Neural cell (in vitro differentiated cells): ENCODE measurements around the gene ANGPTL5. TPM values are rescaled to one million over a fixed set of nuclear protein-coding genes. Genes with fewer than 3 reads are reported as not detected.

Experiments used
- H2AFZ ChIP-seq: fragments of 200-600, 300-800 bp; sonication (generic), shearing (Covaris generic); 2 replicates; pipeline ENCODE4 v1.6.0; 2014; ENCODE audit warnings: low read depth, mild to moderate bottlenecking, antibody characterized with exemption, low read length, moderate library complexity
- H3F3A ChIP-seq: fragments of 200-600 bp; shearing (Covaris generic); 2 replicates; pipeline ENCODE4 v1.6.1; 2016; ENCODE audit warnings: mild to moderate bottlenecking, moderate library complexity, mixed read lengths, antibody characterized with exemption, low read length; ENCODE audit not compliant: insufficient read depth, poor library complexity, severe bottlenecking
- H3K27ac ChIP-seq: fragments of 200-600, 300-800 bp; sonication (generic), shearing (Covaris generic); 2 replicates; pipeline ENCODE4 v1.5.1; 2014; ENCODE audit warnings: mild to moderate bottlenecking, low read length, moderate library complexity
- H3K27me3 ChIP-seq: fragments of 300-800, 200-600 bp; sonication (generic), shearing (Covaris generic); 2 replicates; pipeline ENCODE4 v1.6.0; 2014; ENCODE audit warnings: mild to moderate bottlenecking, low read depth, low read length, moderate library complexity; ENCODE audit not compliant: insufficient read depth
- H3K36me3 ChIP-seq: fragments of 300-800, 200-600 bp; sonication (generic), shearing (Covaris generic); 2 replicates; pipeline ENCODE4 v1.5.1; 2014; ENCODE audit warnings: mild to moderate bottlenecking, antibody characterized with exemption, low read length, moderate library complexity; ENCODE audit not compliant: insufficient read depth
- H3K4me2 ChIP-seq: fragments of 300-800, 200-600 bp; sonication (generic), shearing (Covaris generic); 2 replicates; pipeline ENCODE4 v1.6.0; 2014; ENCODE audit warnings: mild to moderate bottlenecking, low read length
- H3K4me3 ChIP-seq: fragments of 300-800, 200-600 bp; sonication (generic), shearing (Covaris generic); 2 replicates; pipeline ENCODE4 v1.5.1; 2014; ENCODE audit warnings: mild to moderate bottlenecking, low read length, moderate library complexity
- H3K79me2 ChIP-seq: fragments of 200-600 bp; shearing (Covaris generic); replicated peaks from 2 replicates; pipeline ENCODE4 v1.6.0; 2014; ENCODE audit warnings: mild to moderate bottlenecking, low read length, moderate library complexity; ENCODE audit not compliant: insufficient read depth
- H3K9ac ChIP-seq: fragments of 300-800, 200-600 bp; sonication (generic), shearing (Covaris generic); 2 replicates; pipeline ENCODE4 v1.6.1; 2016; ENCODE audit warnings: mild to moderate bottlenecking, low read length, mixed read lengths
- H3K9me2 ChIP-seq: fragments of 200-600 bp; shearing (Covaris generic); 2 replicates; pipeline ENCODE4 v1.6.1; 2016; ENCODE audit warnings: mild to moderate bottlenecking, low read length, mixed read lengths; ENCODE audit not compliant: insufficient read depth
- H3K9me3 ChIP-seq: fragments of 200-600, 300-800 bp; sonication (generic), shearing (Covaris generic); 2 replicates; pipeline ENCODE4 v1.6.1; 2016; ENCODE audit warnings: mild to moderate bottlenecking, mixed run types, low read length, moderate library complexity, mixed read lengths
- H4K20me1 ChIP-seq: fragments of 200-600 bp; shearing (Covaris generic); 2 replicates; pipeline ENCODE4 v1.6.1; 2016; ENCODE audit warnings: mild to moderate bottlenecking, mixed run types; ENCODE audit not compliant: insufficient read depth
- EP300 ChIP-seq: fragments of 450-650 bp; conservative IDR thresholded peaks from 2 replicates; pipeline ENCODE4 v1.6.1; 2014; ENCODE audit warnings: antibody characterized with exemption, mild to moderate bottlenecking, moderate library complexity; ENCODE audit not compliant: poor library complexity, severe bottlenecking
- EZH2 ChIP-seq: fragments of 200-600, 300-800 bp; shearing (Covaris generic), sonication (generic); IDR thresholded peaks from 2 replicates; pipeline ENCODE4 v1.6.1; 2014; ENCODE audit warnings: antibody characterized with exemption, low read length, borderline replicate concordance, mild to moderate bottlenecking; ENCODE audit not compliant: insufficient read depth, poor library complexity, severe bottlenecking
- MXI1 ChIP-seq: fragments of 450-650 bp; conservative IDR thresholded peaks from 2 replicates; pipeline ENCODE4 v1.6.1; 2014; ENCODE audit warnings: antibody characterized with exemption, mild to moderate bottlenecking; ENCODE audit not compliant: poor library complexity, severe bottlenecking
- POLR2AphosphoS5 ChIP-seq: IDR thresholded peaks from 2 replicates; pipeline ENCODE4 v1.6.1; 2012
- RAD21 ChIP-seq: fragments of 450-650 bp; conservative IDR thresholded peaks from 2 replicates; pipeline ENCODE4 v1.6.1; 2014; ENCODE audit warnings: antibody characterized with exemption, mild to moderate bottlenecking, moderate library complexity
- REST ChIP-seq: IDR thresholded peaks from 2 replicates; pipeline ENCODE4 v1.6.1; 2012; ENCODE audit warnings: borderline replicate concordance
- SMC3 ChIP-seq: fragments of 450-650 bp; conservative IDR thresholded peaks from 2 replicates; pipeline ENCODE4 v1.6.1; 2014; ENCODE audit warnings: antibody characterized with exemption, mild to moderate bottlenecking, moderate library complexity; ENCODE audit not compliant: poor library complexity
- TAF1 ChIP-seq: IDR thresholded peaks from 2 replicates; pipeline ENCODE4 v1.6.1; 2012; ENCODE audit warnings: low read depth
- polyA plus RNA-seq: library from polyadenylated mRNA; depleted of rRNA; stranded (reverse); fragments of >200 nt; gene quantifications from 2 replicates; pipeline ENCODE4 v1.2.3, GENCODE V29; 2014
- TF ChIP-seq, protein P1 (sequence below): fragments of 450-650 bp; IDR thresholded peaks from 2 replicates; pipeline ENCODE4 v1.5.1; 2014; ENCODE audit warnings: antibody characterized with exemption, mild to moderate bottlenecking, moderate library complexity; ENCODE audit not compliant: poor library complexity, severe bottlenecking

ANGPTL5 gene
- polyA plus RNA-seq, 1 donor from 2014 or later, result not detected

GRCh38 chr11:101915791-101916291, 481 bp downstream of the ANGPTL5 start:
- peak overlapping the region; percentile 81 for H3K4me3 ChIP-seq
- H3K27ac ChIP-seq, result no peak overlapping the region
- no peaks in the 10 kb centered on the region for H3K9me3 ChIP-seq
- no peak for TF ChIP-seq MXI1
- TF ChIP-seq, protein P1, sequence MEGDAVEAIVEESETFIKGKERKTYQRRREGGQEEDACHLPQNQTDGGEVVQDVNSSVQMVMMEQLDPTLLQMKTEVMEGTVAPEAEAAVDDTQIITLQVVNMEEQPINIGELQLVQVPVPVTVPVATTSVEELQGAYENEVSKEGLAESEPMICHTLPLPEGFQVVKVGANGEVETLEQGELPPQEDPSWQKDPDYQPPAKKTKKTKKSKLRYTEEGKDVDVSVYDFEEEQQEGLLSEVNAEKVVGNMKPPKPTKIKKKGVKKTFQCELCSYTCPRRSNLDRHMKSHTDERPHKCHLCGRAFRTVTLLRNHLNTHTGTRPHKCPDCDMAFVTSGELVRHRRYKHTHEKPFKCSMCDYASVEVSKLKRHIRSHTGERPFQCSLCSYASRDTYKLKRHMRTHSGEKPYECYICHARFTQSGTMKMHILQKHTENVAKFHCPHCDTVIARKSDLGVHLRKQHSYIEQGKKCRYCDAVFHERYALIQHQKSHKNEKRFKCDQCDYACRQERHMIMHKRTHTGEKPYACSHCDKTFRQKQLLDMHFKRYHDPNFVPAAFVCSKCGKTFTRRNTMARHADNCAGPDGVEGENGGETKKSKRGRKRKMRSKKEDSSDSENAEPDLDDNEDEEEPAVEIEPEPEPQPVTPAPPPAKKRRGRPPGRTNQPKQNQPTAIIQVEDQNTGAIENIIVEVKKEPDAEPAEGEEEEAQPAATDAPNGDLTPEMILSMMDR, result no peak
- no peak for TF ChIP-seq EZH2
- TF ChIP-seq RAD21, result no peak
- TF ChIP-seq TAF1, result no peak
- TF ChIP-seq REST, result no peak
- TF ChIP-seq EP300, result no peak
- TF ChIP-seq POLR2AphosphoS5, result no peak
- no peak for TF ChIP-seq SMC3
- H3K9me2 ChIP-seq, result no peaks in the 10 kb centered on the region
- no peaks in the 10 kb centered on the region for H3K36me3 ChIP-seq
- H4K20me1 ChIP-seq, result no peaks in the 10 kb centered on the region
- H3K4me2 ChIP-seq, result peak overlapping the region; percentile 49
- no peak overlapping the region for H2AFZ ChIP-seq
- no peaks in the 10 kb centered on the region for H3F3A ChIP-seq
- H3K27me3 ChIP-seq, result no peaks in the 10 kb centered on the region
- H3K9ac ChIP-seq, result peak overlapping the region; percentile 69
- H3K79me2 ChIP-seq, result no peaks in the 10 kb centered on the region

DNA sequence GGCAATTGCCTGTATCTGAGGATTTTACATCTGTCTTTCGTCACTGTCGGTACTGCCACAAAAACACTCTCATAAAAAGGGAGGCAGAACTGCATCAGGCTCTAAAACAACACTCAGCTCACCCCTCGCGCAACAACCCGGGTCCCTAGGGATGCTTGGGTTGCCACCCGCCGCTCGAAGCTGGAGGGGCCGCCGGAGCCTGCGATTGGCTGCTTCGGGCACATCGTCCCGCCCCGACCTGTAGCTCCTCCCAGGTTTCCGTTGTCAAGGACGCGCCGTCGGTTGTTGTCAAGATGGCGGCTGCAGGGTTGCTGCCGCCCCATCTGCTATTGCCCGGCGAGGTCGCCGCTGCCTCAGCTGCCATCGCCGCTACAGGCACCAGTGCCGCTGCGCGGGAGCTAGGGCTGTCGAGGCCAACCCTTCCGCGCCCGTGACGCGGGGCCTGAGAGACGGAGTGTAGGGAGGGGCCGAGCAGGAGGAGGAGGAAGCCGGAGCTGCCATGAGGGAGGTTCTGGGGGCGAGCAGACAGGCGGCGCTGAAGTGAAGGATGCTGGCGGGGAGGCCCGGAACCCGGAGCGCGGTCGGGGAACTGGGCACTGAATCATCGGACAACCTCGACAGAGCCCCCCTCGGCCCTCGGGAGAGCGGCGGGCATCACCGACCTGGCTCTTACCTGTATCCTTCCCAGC, 1.4 kb downstream of the ANGPTL5 start, which contains the start of gene CEP126:
Gene CEP126, plus strand, starts transcription at position 273 of the 689 bp plus-strand sequence. Its CDS starts 275 bp downstream, at position 548.
- Histone ChIP-seq H3K36me3 (no peaks in the 10 kb centered on the region), H3K4me3 (peak within 1 kb of the TSS; percentile 81), H3K9me2 (no peaks in the 10 kb centered on the region), H3K4me2 (peak within 1 kb of the TSS; percentile 53), H3K27ac (peak within 1 kb of the TSS; percentile 54), H3K79me2 (no peaks in the 10 kb centered on the region), H4K20me1 (no peaks in the 10 kb centered on the region), H3F3A (no peaks in the 10 kb centered on the region), H3K9me3 (no peaks in the 10 kb centered on the region), H2AFZ (peak within 1 kb of the TSS; percentile 25), H3K27me3 (no peaks in the 10 kb centered on the region), H3K9ac (peak within 1 kb of the TSS; percentile 69)
- TF ChIP-seq POLR2AphosphoS5, result no peak
- TF ChIP-seq, protein P1, result peak; percentile 78
- no peak for TF ChIP-seq TAF1
- TF ChIP-seq RAD21, result no peak
- TF ChIP-seq REST, result peak; percentile 47
- TF ChIP-seq MXI1, result peak; percentile 97
- peak; percentile 42 for TF ChIP-seq SMC3
- no peak for TF ChIP-seq EZH2
- TF ChIP-seq EP300, result peak; percentile 54
